ENCODE measurements around the gene PCYT2.

DNA sequence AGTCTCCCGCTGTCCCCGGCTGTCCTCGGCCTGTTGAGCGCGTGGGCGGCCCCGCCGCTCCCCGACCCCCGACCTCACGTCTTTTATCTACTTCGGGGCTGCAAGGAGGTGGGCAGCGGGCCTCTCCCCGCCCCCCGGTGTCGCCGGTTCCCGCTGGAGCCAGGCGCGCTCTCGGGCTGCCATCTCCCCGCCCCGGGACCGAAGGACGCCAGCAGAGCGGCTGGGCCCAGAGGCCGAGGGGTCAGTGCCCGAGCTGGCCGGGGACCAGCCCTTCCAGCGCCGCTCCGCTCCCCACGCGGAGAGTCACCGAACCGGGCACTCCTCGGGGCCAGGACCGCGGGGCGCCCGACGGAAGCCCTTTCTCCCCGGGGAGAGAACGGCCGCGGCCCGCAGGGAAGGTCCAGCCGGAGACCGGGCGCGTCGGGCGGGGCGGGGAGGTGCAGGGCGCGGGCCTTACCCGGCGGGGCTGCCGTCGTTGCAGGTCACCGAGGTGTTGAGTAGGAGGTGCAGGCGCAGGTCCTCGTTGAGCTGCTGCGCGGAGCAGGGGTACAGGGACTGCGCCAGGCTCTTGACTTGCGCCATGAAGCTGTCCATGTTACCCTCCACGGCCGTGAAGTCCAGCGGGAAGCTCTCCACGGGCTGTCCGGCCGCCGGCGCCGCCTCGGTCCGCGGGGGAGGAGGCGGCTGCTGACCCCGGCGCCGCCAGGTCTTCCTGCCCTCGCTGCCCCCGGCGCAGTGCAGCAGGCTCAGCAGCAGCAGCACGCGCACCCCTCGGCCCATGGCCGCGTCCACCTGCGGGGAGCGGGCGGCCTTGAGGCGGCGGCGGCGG is 49.1 kb upstream of the PCYT2 start:
- TF ChIP-seq, protein P1, sequence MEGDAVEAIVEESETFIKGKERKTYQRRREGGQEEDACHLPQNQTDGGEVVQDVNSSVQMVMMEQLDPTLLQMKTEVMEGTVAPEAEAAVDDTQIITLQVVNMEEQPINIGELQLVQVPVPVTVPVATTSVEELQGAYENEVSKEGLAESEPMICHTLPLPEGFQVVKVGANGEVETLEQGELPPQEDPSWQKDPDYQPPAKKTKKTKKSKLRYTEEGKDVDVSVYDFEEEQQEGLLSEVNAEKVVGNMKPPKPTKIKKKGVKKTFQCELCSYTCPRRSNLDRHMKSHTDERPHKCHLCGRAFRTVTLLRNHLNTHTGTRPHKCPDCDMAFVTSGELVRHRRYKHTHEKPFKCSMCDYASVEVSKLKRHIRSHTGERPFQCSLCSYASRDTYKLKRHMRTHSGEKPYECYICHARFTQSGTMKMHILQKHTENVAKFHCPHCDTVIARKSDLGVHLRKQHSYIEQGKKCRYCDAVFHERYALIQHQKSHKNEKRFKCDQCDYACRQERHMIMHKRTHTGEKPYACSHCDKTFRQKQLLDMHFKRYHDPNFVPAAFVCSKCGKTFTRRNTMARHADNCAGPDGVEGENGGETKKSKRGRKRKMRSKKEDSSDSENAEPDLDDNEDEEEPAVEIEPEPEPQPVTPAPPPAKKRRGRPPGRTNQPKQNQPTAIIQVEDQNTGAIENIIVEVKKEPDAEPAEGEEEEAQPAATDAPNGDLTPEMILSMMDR (conservative IDR thresholded peaks at IDR 0.05; ENCODE audit: low read depth, low read length): no peak
- peak; percentile 100 for TF ChIP-seq EZH2 (IDR thresholded peaks at IDR 0.05; ENCODE audit: borderline replicate concordance, low read depth, low read length, poor library complexity, severe bottlenecking)
